ENCODE measurements around the gene TEX29. TPM values are rescaled to one million over a fixed set of nuclear protein-coding genes. Genes with fewer than 3 reads are reported as not detected.

Gene TEX29
- total RNA-seq, 1 donor = not detected

GRCh38 chr13:111359930-111360329 is 39.5 kb downstream of the TEX29 start:
- H3K4me3 ChIP-seq (ENCODE audit: low read depth, low read length) = no peak overlapping the region
- no peak for DNase-seq (ENCODE audit: low read depth)
- no peak for TF ChIP-seq CTCF (IDR thresholded peaks at IDR 0.05; ENCODE audit: insufficient read depth, low read depth, low read length)

- DNase-seq (ENCODE audit: low read depth) = no peak
- no peak for TF ChIP-seq CTCF (IDR thresholded peaks at IDR 0.05; ENCODE audit: insufficient read depth, low read depth, low read length)
- H3K4me3 ChIP-seq (ENCODE audit: low read depth, low read length) = no peak overlapping the region
Observed at GRCh38 chr13:111360452-111360851, 40.0 kb downstream of the TEX29 start.

- no peak for TF ChIP-seq CTCF (IDR thresholded peaks at IDR 0.05; ENCODE audit: insufficient read depth, low read depth, low read length)
- no peak for DNase-seq (ENCODE audit: low read depth)
- H3K4me3 ChIP-seq (ENCODE audit: low read depth, low read length) = no peak overlapping the region
Observed at GRCh38 chr13:111361046-111361872, 40.8 kb downstream of the TEX29 start.

GRCh38 chr13:111361873-111362648 is 41.6 kb downstream of the TEX29 start:
- no peak overlapping the region for H3K4me3 ChIP-seq (ENCODE audit: low read depth, low read length)
- no peak for DNase-seq (ENCODE audit: low read depth)
- TF ChIP-seq CTCF (IDR thresholded peaks at IDR 0.05; ENCODE audit: insufficient read depth, low read depth, low read length) = no peak

- no peak for TF ChIP-seq CTCF (IDR thresholded peaks at IDR 0.05; ENCODE audit: insufficient read depth, low read depth, low read length)
- no peak overlapping the region for H3K4me3 ChIP-seq (ENCODE audit: low read depth, low read length)
- DNase-seq (ENCODE audit: low read depth) = no peak
Observed at GRCh38 chr13:111363121-111363520, 42.7 kb downstream of the TEX29 start.

GRCh38 chr13:111363591-111363990 is 43.1 kb downstream of the TEX29 start:
- no peak for TF ChIP-seq CTCF (IDR thresholded peaks at IDR 0.05; ENCODE audit: insufficient read depth, low read depth, low read length)
- no peak for DNase-seq (ENCODE audit: low read depth)
- no peak overlapping the region for H3K4me3 ChIP-seq (ENCODE audit: low read depth, low read length)
